Measurements from ENCODE around the gene GK2.

DNA sequence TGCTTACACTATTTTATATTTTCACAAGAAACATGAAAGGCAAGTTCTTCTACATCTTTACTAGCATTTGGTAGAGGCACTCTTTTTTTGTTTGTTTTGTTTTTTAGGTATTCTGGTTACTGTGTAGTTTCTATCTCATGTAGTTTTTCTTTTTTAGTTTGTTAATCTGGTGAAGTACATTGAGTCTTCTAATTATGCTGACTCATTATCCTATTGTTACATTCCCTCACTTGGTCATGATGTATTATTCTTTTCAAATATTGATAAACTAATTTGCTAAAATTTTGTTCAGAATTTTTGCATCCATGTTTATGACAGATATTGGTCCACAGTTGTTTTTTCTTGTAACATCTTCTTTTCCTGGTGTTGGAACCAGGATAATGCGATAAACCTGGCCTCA lies 4.7 kb downstream of the GK2 start:
- TF ChIP-seq, protein P1, sequence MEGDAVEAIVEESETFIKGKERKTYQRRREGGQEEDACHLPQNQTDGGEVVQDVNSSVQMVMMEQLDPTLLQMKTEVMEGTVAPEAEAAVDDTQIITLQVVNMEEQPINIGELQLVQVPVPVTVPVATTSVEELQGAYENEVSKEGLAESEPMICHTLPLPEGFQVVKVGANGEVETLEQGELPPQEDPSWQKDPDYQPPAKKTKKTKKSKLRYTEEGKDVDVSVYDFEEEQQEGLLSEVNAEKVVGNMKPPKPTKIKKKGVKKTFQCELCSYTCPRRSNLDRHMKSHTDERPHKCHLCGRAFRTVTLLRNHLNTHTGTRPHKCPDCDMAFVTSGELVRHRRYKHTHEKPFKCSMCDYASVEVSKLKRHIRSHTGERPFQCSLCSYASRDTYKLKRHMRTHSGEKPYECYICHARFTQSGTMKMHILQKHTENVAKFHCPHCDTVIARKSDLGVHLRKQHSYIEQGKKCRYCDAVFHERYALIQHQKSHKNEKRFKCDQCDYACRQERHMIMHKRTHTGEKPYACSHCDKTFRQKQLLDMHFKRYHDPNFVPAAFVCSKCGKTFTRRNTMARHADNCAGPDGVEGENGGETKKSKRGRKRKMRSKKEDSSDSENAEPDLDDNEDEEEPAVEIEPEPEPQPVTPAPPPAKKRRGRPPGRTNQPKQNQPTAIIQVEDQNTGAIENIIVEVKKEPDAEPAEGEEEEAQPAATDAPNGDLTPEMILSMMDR (IDR thresholded peaks at IDR 0.05; ENCODE audit: insufficient read depth, low read length, poor library complexity, severe bottlenecking): no peak
- TF ChIP-seq EZH2phosphoT487 (conservative IDR thresholded peaks at IDR 0.05; ENCODE audit: low read length): no peak
